IMR-90 (cell line): ENCODE results near the gene CA5B. TPM values are rescaled to one million over a fixed set of nuclear protein-coding genes. Genes with fewer than 3 reads are reported as not detected.

Source experiments
- ATAC-seq: fragments of 200-7000 bp; cut with Tn5 transposase; 2 replicates; pipeline ENCODE4 v1.9.1; 2020; ENCODE audit warnings: low read depth, mild to moderate bottlenecking, moderate library complexity
- BruUV-seq: library from RNA; stranded (reverse); fragments of 400-500 nt; replicated peaks from 2 replicates; lab custom pipeline; 2021; lab: Mats Ljungman, UMichigan
- CTCF ChIA-PET: fragments of 300-600 bp; formaldehyde crosslinking; extraction: SDS; loops from one replicate; lab custom pipeline; 2021; ENCODE audit warnings: antibody characterized with exemption; lab: Yijun Ruan, JAX
- POLR2A ChIA-PET: fragments of 300-600 bp; sonication (Branson Sonifier 250); formaldehyde crosslinking; loops from one replicate; lab custom pipeline; 2022; ENCODE audit warnings: antibody characterized with exemption; ENCODE audit not compliant: unreplicated experiment; lab: Charles Lee
- DNase-seq: peaks from one replicate; pipeline ENCODE4 v3.0.0; 2013
- H2AFZ ChIP-seq: replicated peaks from 2 replicates; pipeline ENCODE3; 2013; ENCODE audit warnings: low read length, mild to moderate bottlenecking; ENCODE audit not compliant: poor library complexity
- H2AK5ac ChIP-seq: 2 replicates; pipeline ENCODE4 v1.6.1; 2013; ENCODE audit warnings: low read depth, low read length, inconsistent platforms
- H2AK9ac ChIP-seq: replicated peaks from 2 replicates; pipeline ENCODE3; 2013; ENCODE audit warnings: mild to moderate bottlenecking, low read depth, low read length, moderate library complexity; ENCODE audit not compliant: poor library complexity
- H2BK120ac ChIP-seq: 2 replicates; pipeline ENCODE4 v1.6.1; 2013; ENCODE audit warnings: low read depth, low read length, inconsistent platforms
- H2BK15ac ChIP-seq: 3 replicates; pipeline ENCODE4 v1.6.1; 2013; ENCODE audit warnings: low read depth, low read length, inconsistent platforms
- H2BK20ac ChIP-seq: 2 replicates; pipeline ENCODE4 v1.6.1; 2013; ENCODE audit warnings: low read depth, mild to moderate bottlenecking, inconsistent platforms, low read length, moderate library complexity
- H2BK5ac ChIP-seq: 2 replicates; pipeline ENCODE4 v1.6.1; 2013; ENCODE audit warnings: mild to moderate bottlenecking, low read depth, low read length, inconsistent platforms; ENCODE audit not compliant: poor library complexity, severe bottlenecking
- H3K14ac ChIP-seq: replicated peaks from 2 replicates; pipeline ENCODE4 v1.6.1; 2013; ENCODE audit warnings: low read depth, low read length, inconsistent platforms
- H3K18ac ChIP-seq: 2 replicates; pipeline ENCODE4 v1.6.1; 2013; ENCODE audit warnings: low read depth, low read length, control low read depth
- H3K23ac ChIP-seq: 2 replicates; pipeline ENCODE4 v1.6.1; 2013; ENCODE audit warnings: low read depth, low read length, inconsistent platforms
- H3K27ac ChIP-seq: 2 replicates; pipeline ENCODE4 v1.5.1; 2013; ENCODE audit warnings: mild to moderate bottlenecking, control low read depth, low read length; ENCODE audit not compliant: insufficient read depth
- H3K27me3 ChIP-seq: 2 replicates; pipeline ENCODE4 v1.6.1; 2013; ENCODE audit warnings: low read length; ENCODE audit not compliant: control insufficient read depth, insufficient read depth
- H3K36me3 ChIP-seq: 2 replicates; pipeline ENCODE4 v1.6.1; 2013; ENCODE audit warnings: low read length, mixed read lengths; ENCODE audit not compliant: control insufficient read depth, insufficient read depth
- H3K4ac ChIP-seq: 2 replicates; pipeline ENCODE4 v1.6.1; 2013; ENCODE audit warnings: low read depth, low read length, inconsistent platforms
- H3K4me1 ChIP-seq: 2 replicates; pipeline ENCODE4 v1.6.1; 2013; ENCODE audit warnings: low read length, mixed read lengths; ENCODE audit not compliant: control insufficient read depth, insufficient read depth
- H3K4me2 ChIP-seq: 2 replicates; pipeline ENCODE4 v1.6.1; 2013; ENCODE audit warnings: low read depth, mild to moderate bottlenecking, control low read depth, low read length, moderate library complexity
- H3K4me3 ChIP-seq: 2 replicates; pipeline ENCODE4 v1.5.1; 2013; ENCODE audit warnings: low read depth, mild to moderate bottlenecking, control low read depth, low read length, moderate library complexity; ENCODE audit not compliant: insufficient read depth
- H3K56ac ChIP-seq: 2 replicates; pipeline ENCODE4 v1.6.1; 2013; ENCODE audit warnings: low read length, inconsistent platforms; ENCODE audit not compliant: insufficient read depth; ENCODE audit errors: extremely low read depth
- H3K79me1 ChIP-seq, 2 experiments: 2 replicates each; pipeline ENCODE4 v1.6.1; 2013; ENCODE audit warnings: low read length in 2 of 2, inconsistent platforms in 1 of 2, low read depth in 1 of 2
- H3K9ac ChIP-seq: 2 replicates; pipeline ENCODE4 v1.6.1; 2013; ENCODE audit warnings: low read depth, low read length, control low read depth
- H3K9me1 ChIP-seq: 2 replicates; pipeline ENCODE4 v1.6.1; 2013; ENCODE audit warnings: low read length, inconsistent platforms; ENCODE audit not compliant: insufficient read depth
- H3K9me3 ChIP-seq: 2 replicates; pipeline ENCODE4 v1.6.1; 2013; ENCODE audit warnings: low read length; ENCODE audit not compliant: control insufficient read depth, insufficient read depth
- H4K20me1 ChIP-seq: 2 replicates; pipeline ENCODE4 v1.6.1; 2013; ENCODE audit warnings: low read length, inconsistent platforms; ENCODE audit not compliant: insufficient read depth
- H4K5ac ChIP-seq: 2 replicates; pipeline ENCODE4 v1.6.1; 2013; ENCODE audit warnings: mild to moderate bottlenecking, low read depth, low read length, control low read depth
- H4K8ac ChIP-seq, 2 experiments: 2 replicates each; pipeline ENCODE4 v1.6.1; 2013; ENCODE audit warnings: low read depth in 2 of 2, low read length in 2 of 2, control low read depth in 1 of 2, inconsistent platforms in 1 of 2
- H4K91ac ChIP-seq: 2 replicates; pipeline ENCODE4 v1.6.1; 2013; ENCODE audit warnings: low read depth, low read length, inconsistent platforms; ENCODE audit not compliant: insufficient read depth
- SMC3 ChIP-seq: fragments of 150-350 bp; IDR thresholded peaks from 2 replicates; pipeline ENCODE4 v1.6.1; 2016; ENCODE audit warnings: low read depth, mild to moderate bottlenecking, antibody characterized with exemption, low read length, moderate library complexity
- WGBS, 2 experiments: methylation state at CpG; one replicate each; pipeline versions ENCODE4 v1.1.5 to v1.1.7; 2013; ENCODE audit warnings: missing lambda C conversion rate in 2 of 2; ENCODE audit not compliant: insufficient read length in 1 of 2; ENCODE audit errors: extremely low coverage in 2 of 2; 5-methylcytosine and 5-hydroxymethylcytosine counted together
- dilution Hi-C: fragments of 300-500 bp; cut with HindIII; formaldehyde crosslinking; loops from one replicate; pipeline ENCODE4 v1.14.3; 2018; ENCODE audit warnings: low sequenced_read_pairs; ENCODE audit not compliant: unreplicated experiment
- in situ Hi-C: fragments of 300-500 bp; cut with MboI; formaldehyde crosslinking; loops from 3 replicates; pipeline ENCODE4 v1.14.3; 2019; ENCODE audit warnings: low sequenced_read_pairs, inconsistent platforms, mixed read lengths
- intact Hi-C: fragments of 100-400 bp; cut with micrococcal nuclease; formaldehyde crosslinking; loops from 2 replicates; pipeline ENCODE4 v1.10.0; 2022
- polyA plus RNA-seq, 3 experiments: library from polyadenylated mRNA; depleted of rRNA; stranded (reverse); fragments of >200 nt; gene quantifications; 2 replicates each; pipeline ENCODE4 v1.2.3, GENCODE V29; 2012; ENCODE audit warnings: low replicate concordance in 1 of 3
- total RNA-seq: library from RNA; depleted of rRNA; stranded (reverse); fragments of >200 nt; gene quantifications from 2 replicates; pipeline ENCODE4 v1.2.3, GENCODE V29; 2012
- TF ChIP-seq, protein P1 (sequence below): fragments of 150-350 bp; IDR thresholded peaks from 2 replicates; pipeline ENCODE4 v1.6.1; 2017; ENCODE audit warnings: mild to moderate bottlenecking, antibody characterized with exemption, low read length, low read depth

Gene CA5B
- total and polyA plus RNA-seq, 2 of the 4 experiments (the other 2 are of a cell fraction): 3.5 to 5.4 TPM

DNA sequence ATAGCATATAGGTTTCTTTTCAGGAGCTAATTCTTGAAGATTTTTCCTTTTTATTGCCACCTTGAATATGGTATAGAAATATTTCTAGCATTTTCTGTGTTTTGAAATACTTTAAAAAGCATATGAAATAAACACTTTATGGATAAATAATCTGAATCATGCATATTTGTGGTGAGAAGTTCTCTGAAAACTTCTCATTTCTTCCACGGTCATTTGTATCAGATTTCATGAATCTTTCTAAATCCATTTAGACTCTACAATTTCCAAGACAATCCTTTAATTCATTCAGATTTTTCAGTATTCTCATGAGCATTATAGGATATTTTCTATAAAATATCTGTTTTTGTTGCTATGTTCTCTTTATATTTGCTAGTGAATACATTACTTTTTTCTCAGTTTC is 16.2 kb upstream of the CA5B start:
- Histone ChIP-seq H3K4me3 (no peak overlapping the region), H4K5ac (no peak overlapping the region), H3K9ac (no peak overlapping the region), H3K18ac (no peak overlapping the region), H2AK5ac (no peak overlapping the region), H4K91ac (no peak overlapping the region), H4K8ac (no peak overlapping the region), H2AFZ (no peak overlapping the region), H4K20me1 (no peaks in the 10 kb centered on the region), H3K79me1 (no peaks in the 10 kb centered on the region), H3K36me3 (no peaks in the 10 kb centered on the region), H3K4ac (no peak overlapping the region), H3K4me2 (no peak overlapping the region), H3K27ac (no peak overlapping the region), H2BK20ac (no peak overlapping the region), H2BK120ac (no peak overlapping the region), H3K14ac (no peak overlapping the region), H2BK5ac (no peak overlapping the region), H3K23ac (no peak overlapping the region), H3K27me3 (no peaks in the 10 kb centered on the region), H3K4me1 (no peaks in the 10 kb centered on the region), H3K56ac (no peak overlapping the region), H2BK15ac (no peak overlapping the region), H3K9me3 (no peaks in the 10 kb centered on the region), H2AK9ac (no peak overlapping the region), H3K9me1 (no peaks in the 10 kb centered on the region)
- ChIA-PET POLR2A (no interaction called here), CTCF (no interaction called here)
- intact Hi-C loops (no loop called here), dilution Hi-C loops (no loop called here), in situ Hi-C loops (no loop called here)
- no TSS peak for BruUV-seq
- no CpG with 5 or more reads among the region's 1 CpG for WGBS, 2 experiments
- TF ChIP-seq SMC3: no peak
- TF ChIP-seq, protein P1, sequence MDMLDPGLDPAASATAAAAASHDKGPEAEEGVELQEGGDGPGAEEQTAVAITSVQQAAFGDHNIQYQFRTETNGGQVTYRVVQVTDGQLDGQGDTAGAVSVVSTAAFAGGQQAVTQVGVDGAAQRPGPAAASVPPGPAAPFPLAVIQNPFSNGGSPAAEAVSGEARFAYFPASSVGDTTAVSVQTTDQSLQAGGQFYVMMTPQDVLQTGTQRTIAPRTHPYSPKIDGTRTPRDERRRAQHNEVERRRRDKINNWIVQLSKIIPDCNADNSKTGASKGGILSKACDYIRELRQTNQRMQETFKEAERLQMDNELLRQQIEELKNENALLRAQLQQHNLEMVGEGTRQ: no peak
- ATAC-seq (peak; percentile 37), DNase-seq (peak; percentile 43)
